GM23338 (cell line): ENCODE results near the gene LSM14A. TPM values are rescaled to one million over a fixed set of nuclear protein-coding genes. Genes with fewer than 3 reads are reported as not detected.
"Not testable (repeated sequence)": the region's sequence is repeated elsewhere in the genome, so short reads cannot be mapped to it uniquely, and the experiment has no call there.

Experiments used
- ATAC-seq: fragments of 200-7000 bp; cut with Tn5 transposase; 3 replicates; pipeline ENCODE4 v1.9.1; 2020
- DNase-seq: peaks from one replicate; pipeline ENCODE4 v3.0.0-alpha.2; 2015; ENCODE audit warnings: low spot score
- H2AFZ ChIP-seq: fragments of 200-600 bp; sonication (generic); 2 replicates; pipeline ENCODE4 v1.8.0; 2016; ENCODE audit warnings: antibody characterized with exemption, mild to moderate bottlenecking, moderate library complexity
- H3F3A ChIP-seq: fragments of 200-600 bp; sonication (generic); replicated peaks from 2 replicates; pipeline ENCODE4 v1.8.0; 2017; ENCODE audit warnings: antibody characterized with exemption, mixed run types, low read depth
- H3K27ac ChIP-seq: fragments of 200-600 bp; sonication (generic); 2 replicates; pipeline ENCODE4 v1.6.1; 2016; ENCODE audit warnings: low read depth
- H3K27me3 ChIP-seq: fragments of 200-600 bp; sonication (generic); 2 replicates; pipeline ENCODE4 v1.8.0; 2016; ENCODE audit warnings: mild to moderate bottlenecking, mixed run types, moderate library complexity; ENCODE audit not compliant: insufficient read depth
- H3K36me3 ChIP-seq: fragments of 200-600 bp; sonication (generic); 2 replicates; pipeline ENCODE4 v1.8.0; 2016; ENCODE audit warnings: mild to moderate bottlenecking; ENCODE audit not compliant: insufficient read depth
- H3K4me1 ChIP-seq: fragments of 200-600 bp; sonication (generic); 2 replicates; pipeline ENCODE4 v1.8.0; 2016; ENCODE audit warnings: mild to moderate bottlenecking, moderate library complexity; ENCODE audit not compliant: insufficient read depth
- H3K4me2 ChIP-seq: fragments of 200-600 bp; sonication (generic); 2 replicates; pipeline ENCODE4 v1.7.1; 2017; ENCODE audit warnings: mixed run types
- H3K4me3 ChIP-seq: fragments of 200-600 bp; sonication (generic); 2 replicates; pipeline ENCODE4 v1.6.1; 2016; ENCODE audit warnings: mixed run types
- H3K79me2 ChIP-seq: fragments of 200-600 bp; sonication (generic); replicated peaks from 2 replicates; pipeline ENCODE4 v1.8.0; 2017; ENCODE audit warnings: mild to moderate bottlenecking; ENCODE audit not compliant: insufficient read depth
- H3K9me2 ChIP-seq: fragments of 200-600 bp; sonication (generic); 2 replicates; pipeline ENCODE4 v1.8.0; 2017; ENCODE audit not compliant: insufficient read depth
- H4K20me1 ChIP-seq: fragments of 200-600 bp; sonication (generic); replicated peaks from 2 replicates; pipeline ENCODE4 v1.8.0; 2017; ENCODE audit warnings: mild to moderate bottlenecking; ENCODE audit not compliant: insufficient read depth
- H3K27ac Mint-ChIP-seq: 2 replicates; pipeline ENCODE4 v1.8.0; 2020; ENCODE audit warnings: inconsistent platforms, mild to moderate bottlenecking, moderate library complexity, mixed read lengths
- H3K27me3 Mint-ChIP-seq: 3 replicates; pipeline ENCODE4 v1.8.0; 2022; ENCODE audit warnings: low read depth, mild to moderate bottlenecking, moderate library complexity, mixed read lengths, inconsistent platforms; ENCODE audit not compliant: insufficient read depth, poor library complexity
- H3K36me3 Mint-ChIP-seq: 3 replicates; pipeline ENCODE4 v1.8.0; 2021; ENCODE audit warnings: low read depth, mild to moderate bottlenecking, inconsistent platforms, moderate library complexity, mixed read lengths
- H3K4me1 Mint-ChIP-seq: 3 replicates; pipeline ENCODE4 v1.8.0; 2020; ENCODE audit warnings: mild to moderate bottlenecking, inconsistent platforms, mixed read lengths
- H3K4me3 Mint-ChIP-seq: 3 replicates; pipeline ENCODE4 v1.8.0; 2021; ENCODE audit warnings: moderate library complexity, mild to moderate bottlenecking, inconsistent platforms, mixed read lengths
- H3K9me3 Mint-ChIP-seq: 3 replicates; pipeline ENCODE4 v1.8.0; 2020; ENCODE audit warnings: moderate library complexity, mild to moderate bottlenecking, inconsistent platforms, mixed read lengths
- CTCF ChIP-seq, 2 experiments: fragments of 200-600 bp in 1 of 2; sonication (generic) in 1 of 2; conservative IDR thresholded peaks; 2 replicates each; pipeline versions ENCODE4 v1.5.1 to v1.6.1; 2016 to 2017; ENCODE audit warnings: antibody characterized with exemption in 2 of 2, low read depth in 2 of 2, mild to moderate bottlenecking in 2 of 2, moderate library complexity in 1 of 2
- JUNB ChIP-seq: IDR thresholded peaks from one replicate; pipeline ENCODE4 v1.6.1; 2016; ENCODE audit warnings: antibody characterized with exemption; ENCODE audit not compliant: unreplicated experiment
- POLR2AphosphoS5 ChIP-seq: IDR thresholded peaks from 2 replicates; pipeline ENCODE4 v1.6.1; 2016; ENCODE audit warnings: antibody characterized with exemption, low read depth
- ZNF331 ChIP-seq: fragments of 250-450 bp; sonication (Bioruptor Pico); IDR thresholded peaks from 2 replicates; pipeline ENCODE4 v1.5.0; 2020; ENCODE audit warnings: low read depth, mild to moderate bottlenecking, moderate library complexity
- ZNF462 ChIP-seq: fragments of 250-450 bp; sonication (Bioruptor Pico); IDR thresholded peaks from 2 replicates; pipeline ENCODE4 v1.5.0; 2020; ENCODE audit warnings: mild to moderate bottlenecking, moderate library complexity
- polyA plus RNA-seq: library from polyadenylated mRNA; unstranded; fragments of >200 nt; fragmentation: Nextera tagmentation; extraction: Ambion mirVana; gene quantifications from 2 replicates; pipeline ENCODE4 v1.2.1, GENCODE V29; 2016
- total RNA-seq: library from RNA; depleted of rRNA; stranded (reverse); fragments of >200 nt; shearing (Covaris generic); gene quantifications from 2 replicates; pipeline ENCODE4 v1.2.3, GENCODE V29; 2014

The LSM14A gene
- total and polyA plus RNA-seq, 2 experiments from 2014 or later: 109 to 166 TPM

- TF ChIP-seq CTCF (conservative IDR thresholded peaks at IDR 0.05; ENCODE audit: low read depth in 2 of 2) (no peak), ZNF462 (CRISPR knock-in tag) (no peak), POLR2AphosphoS5 (no peak), ZNF331 (CRISPR knock-in tag) (no peak), JUNB (no peak)
These were observed 43.3 kb downstream of the LSM14A start (continued) for GRCh38 chr19:34215666-34216038.

GRCh38 chr19:34216745-34217219 is 44.5 kb downstream of the LSM14A start:
- not testable (repeated sequence) for H3K4me2 ChIP-seq, H3K9me2 ChIP-seq, DNase-seq, H3K4me1 Mint-ChIP-seq, H3K4me1 ChIP-seq, H2AFZ ChIP-seq, H3K27me3 ChIP-seq, ATAC-seq, H3K4me3 Mint-ChIP-seq, H3K4me3 ChIP-seq, H3K9me3 Mint-ChIP-seq, H3K27me3 Mint-ChIP-seq, H3K27ac Mint-ChIP-seq
- Histone ChIP-seq H3K36me3 (peaks cover 49% of the 10 kb centered on the region), H4K20me1 (peaks cover 15% of the 10 kb centered on the region), H3K79me2 (peaks cover 11% of the 10 kb centered on the region; the same call in 1 of the 2 replicates), H3K27ac (0 out of 2 replicates have a peak overlapping the region, but pooled peaks have one; percentile 61), H3F3A (peaks cover 12% of the 10 kb centered on the region)
- H3K36me3 Mint-ChIP-seq: peaks cover 67% of the 10 kb centered on the region
